Measurements from ENCODE around the gene TGIF1. TPM values are rescaled to one million over a fixed set of nuclear protein-coding genes. Genes with fewer than 3 reads are reported as not detected.

The TGIF1 gene
- total RNA-seq, 1 donor from 2014 or later = 45.8 TPM

DNA sequence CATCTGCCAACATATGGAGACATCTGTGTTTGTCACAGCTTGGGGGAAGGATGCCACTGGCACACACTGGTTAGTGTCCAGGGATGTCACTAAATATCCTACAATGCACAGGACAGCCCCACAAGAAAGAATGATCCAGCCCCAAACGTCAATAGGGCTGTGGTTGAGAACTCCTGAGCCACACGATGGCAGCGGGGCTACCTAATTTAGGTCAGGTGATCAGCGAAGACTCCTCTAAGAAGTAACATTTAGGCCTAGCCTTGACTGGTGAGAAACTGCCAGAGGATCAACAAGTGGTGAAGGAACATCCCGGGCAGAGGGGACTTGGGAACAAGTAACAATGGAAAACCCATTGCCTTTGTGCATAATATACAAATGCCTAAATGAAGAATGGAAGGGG, 5.0 kb upstream of the TGIF1 start:
- H3K9me3 ChIP-seq = no peaks in the 10 kb centered on the region
- H3K36me3 ChIP-seq = no peaks in the 10 kb centered on the region
- H3K27me3 ChIP-seq (ENCODE audit: low read depth) = no peaks in the 10 kb centered on the region
- DNase-seq (no peak), ATAC-seq (no peak)
- H3K4me1 ChIP-seq = peaks cover 12% of the 10 kb centered on the region
- TF ChIP-seq, protein P1, sequence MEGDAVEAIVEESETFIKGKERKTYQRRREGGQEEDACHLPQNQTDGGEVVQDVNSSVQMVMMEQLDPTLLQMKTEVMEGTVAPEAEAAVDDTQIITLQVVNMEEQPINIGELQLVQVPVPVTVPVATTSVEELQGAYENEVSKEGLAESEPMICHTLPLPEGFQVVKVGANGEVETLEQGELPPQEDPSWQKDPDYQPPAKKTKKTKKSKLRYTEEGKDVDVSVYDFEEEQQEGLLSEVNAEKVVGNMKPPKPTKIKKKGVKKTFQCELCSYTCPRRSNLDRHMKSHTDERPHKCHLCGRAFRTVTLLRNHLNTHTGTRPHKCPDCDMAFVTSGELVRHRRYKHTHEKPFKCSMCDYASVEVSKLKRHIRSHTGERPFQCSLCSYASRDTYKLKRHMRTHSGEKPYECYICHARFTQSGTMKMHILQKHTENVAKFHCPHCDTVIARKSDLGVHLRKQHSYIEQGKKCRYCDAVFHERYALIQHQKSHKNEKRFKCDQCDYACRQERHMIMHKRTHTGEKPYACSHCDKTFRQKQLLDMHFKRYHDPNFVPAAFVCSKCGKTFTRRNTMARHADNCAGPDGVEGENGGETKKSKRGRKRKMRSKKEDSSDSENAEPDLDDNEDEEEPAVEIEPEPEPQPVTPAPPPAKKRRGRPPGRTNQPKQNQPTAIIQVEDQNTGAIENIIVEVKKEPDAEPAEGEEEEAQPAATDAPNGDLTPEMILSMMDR (IDR thresholded peaks at IDR 0.05) = no peak
- H3K4me3 ChIP-seq = no peak overlapping the region
- intact Hi-C loops (cut with DNase I) = no loop called here
- no peak overlapping the region for H3K27ac ChIP-seq

DNA sequence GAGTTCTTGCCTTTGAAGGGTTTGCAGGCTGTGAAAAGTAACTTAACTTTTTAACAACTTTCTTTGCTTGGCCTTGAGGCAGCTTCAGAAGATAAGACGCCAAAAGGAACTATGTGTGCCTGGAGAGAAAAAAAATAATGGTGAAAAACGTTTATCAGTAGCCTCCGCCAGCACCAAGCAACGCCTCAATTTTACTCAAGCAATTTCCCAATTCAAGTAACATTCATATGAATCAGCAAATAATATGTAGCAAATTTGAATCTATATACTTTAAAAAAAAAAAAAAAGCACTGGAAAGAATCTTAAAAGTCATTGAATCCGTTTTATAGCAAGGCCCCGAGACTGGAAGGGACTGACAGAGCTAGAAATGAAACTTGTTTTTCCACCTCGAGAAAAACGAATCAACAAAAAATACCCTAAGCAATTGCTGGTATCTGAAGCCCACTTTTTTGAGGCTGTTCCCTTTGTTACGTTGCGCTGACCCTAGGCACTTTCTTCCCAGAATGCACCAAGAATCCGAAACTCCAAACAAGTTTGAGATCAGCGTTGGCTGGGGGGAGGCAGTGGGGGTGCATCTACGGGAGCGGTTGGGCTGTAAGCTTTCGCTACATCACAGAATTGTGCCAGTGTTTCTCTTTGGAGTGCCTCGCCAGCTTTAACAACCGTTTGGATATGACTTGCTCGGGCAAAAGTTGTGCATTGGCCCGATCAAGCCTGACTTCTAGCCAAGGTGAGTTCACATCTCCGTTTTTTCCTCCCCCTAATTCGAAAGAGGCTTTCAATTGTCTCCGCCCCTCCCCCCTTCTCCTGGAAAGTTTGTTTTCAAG, 2.7 kb upstream of the TGIF1 start:
- ATAC-seq (no peak), DNase-seq (peak; percentile 67)
- no peaks in the 10 kb centered on the region for H3K9me3 ChIP-seq
- intact Hi-C loops (cut with DNase I) = no loop called here
- H3K27ac ChIP-seq = peak overlapping the region; percentile 99
- H3K4me3 ChIP-seq = peak overlapping the region; percentile 81
- H3K27me3 ChIP-seq (ENCODE audit: low read depth) = no peaks in the 10 kb centered on the region
- no peaks in the 10 kb centered on the region for H3K36me3 ChIP-seq
- peaks cover 12% of the 10 kb centered on the region for H3K4me1 ChIP-seq
- TF ChIP-seq, protein P1 (IDR thresholded peaks at IDR 0.05) = no peak

GRCh38 chr18:3447895-3448837, 1.8 kb upstream of the TGIF1 start:
- Histone ChIP-seq H3K4me3 (peak overlapping the region; percentile 81), H3K27me3 (ENCODE audit: low read depth) (no peaks in the 10 kb centered on the region), H3K4me1 (peaks cover 20% of the 10 kb centered on the region), H3K36me3 (no peaks in the 10 kb centered on the region), H3K9me3 (no peaks in the 10 kb centered on the region), H3K27ac (peak overlapping the region; percentile 99)
- ATAC-seq = peak; percentile 81 to 89
- TF ChIP-seq, protein P1 (IDR thresholded peaks at IDR 0.05) = peak; percentile 17
- DNase-seq = peak; percentile 97
- intact Hi-C loops (cut with DNase I) = no loop called here

GRCh38 chr18:3448838-3449511, 997 bp upstream of the TGIF1 start:
- intact Hi-C loops (cut with DNase I) = no loop called here
- Histone ChIP-seq H3K4me3 (peak overlapping the region; percentile 81), H3K36me3 (no peaks in the 10 kb centered on the region), H3K27ac (peak overlapping the region; percentile 99), H3K27me3 (ENCODE audit: low read depth) (no peaks in the 10 kb centered on the region), H3K9me3 (no peaks in the 10 kb centered on the region), H3K4me1 (peaks cover 22% of the 10 kb centered on the region)
- DNase-seq (peak; percentile 92), ATAC-seq (peak; percentile 40 to 62)
- TF ChIP-seq, protein P1 (IDR thresholded peaks at IDR 0.05) = no peak

GRCh38 chr18:3449512-3450011, 410 bp upstream of the TGIF1 start:
- H3K4me3 ChIP-seq = peak overlapping the region; percentile 81
- no peaks in the 10 kb centered on the region for H3K36me3 ChIP-seq
- DNase-seq = no peak
- intact Hi-C loops (cut with DNase I) = loop anchor here (10.0 kb wide), 2 partner anchors 135 to 165 kb away; no protein-coding TSS in a partner anchor
- ATAC-seq = peak in 1 of 2 donors; percentile 16
- TF ChIP-seq, protein P1 (IDR thresholded peaks at IDR 0.05) = no peak
- H3K27me3 ChIP-seq (ENCODE audit: low read depth) = no peaks in the 10 kb centered on the region
- no peaks in the 10 kb centered on the region for H3K9me3 ChIP-seq
- peak overlapping the region; percentile 99 for H3K27ac ChIP-seq
- peaks cover 22% of the 10 kb centered on the region for H3K4me1 ChIP-seq
